Measurements from ENCODE around the gene RPS19BP1.

The RPS19BP1 gene

GRCh38 chr22:39492186-39492585 lies 40.4 kb downstream of the RPS19BP1 start:
- in situ Hi-C loops (cut with MboI; ENCODE audit: low sequenced_read_pairs), result no loop called here

GRCh38 chr22:39491696-39492095 lies 40.9 kb downstream of the RPS19BP1 start:
- in situ Hi-C loops (cut with MboI; ENCODE audit: low sequenced_read_pairs), result no loop called here

GRCh38 chr22:39490966-39491680 lies 41.4 kb downstream of the RPS19BP1 start:
- in situ Hi-C loops (cut with MboI; ENCODE audit: low sequenced_read_pairs), result no loop called here

- in situ Hi-C loops (cut with MboI; ENCODE audit: low sequenced_read_pairs), result no loop called here
These were observed 42.3 kb downstream of the RPS19BP1 start for GRCh38 chr22:39490135-39490798.

- in situ Hi-C loops (cut with MboI; ENCODE audit: low sequenced_read_pairs), result no loop called here
These were observed 43.2 kb downstream of the RPS19BP1 start for GRCh38 chr22:39489094-39490068.

- in situ Hi-C loops (cut with MboI; ENCODE audit: low sequenced_read_pairs), result no loop called here
These were observed 43.9 kb downstream of the RPS19BP1 start for GRCh38 chr22:39488563-39489083.

- in situ Hi-C loops (cut with MboI; ENCODE audit: low sequenced_read_pairs), result no loop called here
These were observed 44.6 kb downstream of the RPS19BP1 start for GRCh38 chr22:39487826-39488520.

- in situ Hi-C loops (cut with MboI; ENCODE audit: low sequenced_read_pairs), result no loop called here
These were observed 45.4 kb downstream of the RPS19BP1 start for GRCh38 chr22:39486951-39487825.

- in situ Hi-C loops (cut with MboI; ENCODE audit: low sequenced_read_pairs), result no loop called here
These were observed 49.8 kb downstream of the RPS19BP1 start for GRCh38 chr22:39482768-39483167.

GRCh38 chr22:39481595-39481994 lies 51.0 kb downstream of the RPS19BP1 start:
- in situ Hi-C loops (cut with MboI; ENCODE audit: low sequenced_read_pairs), result no loop called here

- in situ Hi-C loops (cut with MboI; ENCODE audit: low sequenced_read_pairs), result no loop called here
These were observed 51.5 kb downstream of the RPS19BP1 start for GRCh38 chr22:39481054-39481453.

- in situ Hi-C loops (cut with MboI; ENCODE audit: low sequenced_read_pairs), result no loop called here
These were observed 52.0 kb downstream of the RPS19BP1 start for GRCh38 chr22:39480557-39480956.

GRCh38 chr22:39479254-39479653 lies 53.3 kb downstream of the RPS19BP1 start:
- in situ Hi-C loops (cut with MboI; ENCODE audit: low sequenced_read_pairs), result no loop called here

Measured in HL-60/S4 (cell line).